HepG2 (cell line): ENCODE results near the gene DDX10. TPM values are rescaled to one million over a fixed set of nuclear protein-coding genes. Genes with fewer than 3 reads are reported as not detected.

Source experiments
- DR1 ChIP-seq: sonication (generic); formaldehyde crosslinking; IDR thresholded peaks from 2 replicates; pipeline ENCODE4 v1.8.0; 2021; ENCODE audit warnings: mild to moderate bottlenecking, missing genetic modification reagents, inconsistent platforms
- HOXA5 ChIP-seq: sonication (generic); formaldehyde crosslinking; IDR thresholded peaks from 2 replicates; pipeline ENCODE4 v1.4.0; 2020; ENCODE audit warnings: missing genetic modification reagents
- NFE2L2 ChIP-seq: fragments of 150-350 bp; IDR thresholded peaks from 2 replicates; pipeline ENCODE4 v1.6.1; 2014; ENCODE audit warnings: low read length
- NKX3-1 ChIP-seq: sonication (generic); formaldehyde crosslinking; IDR thresholded peaks from 2 replicates; pipeline ENCODE4 v1.5.0; 2020; ENCODE audit warnings: missing genetic modification reagents
- RXRB ChIP-seq: IDR thresholded peaks from 2 replicates; pipeline ENCODE4 v1.6.1; 2016; ENCODE audit warnings: borderline replicate concordance, missing genetic modification reagents, missing compliant biosample characterization
- SMARCC2 ChIP-seq: fragments of 450-650 bp; IDR thresholded peaks from 2 replicates; pipeline ENCODE4 v1.6.1; 2017; ENCODE audit warnings: antibody characterized with exemption, mild to moderate bottlenecking
- SMYD3 ChIP-seq: sonication (generic); formaldehyde crosslinking; IDR thresholded peaks from 2 replicates; pipeline ENCODE4 v1.8.1; 2023; ENCODE audit warnings: mild to moderate bottlenecking, missing genetic modification reagents
- THAP8 ChIP-seq: sonication (generic); formaldehyde crosslinking; IDR thresholded peaks from 2 replicates; pipeline ENCODE4 v1.5.1; 2020; ENCODE audit warnings: missing genetic modification reagents, mild to moderate bottlenecking, borderline replicate concordance
- ZNF567 ChIP-seq: sonication (generic); formaldehyde crosslinking; IDR thresholded peaks from 2 replicates; pipeline ENCODE4 v1.8.1; 2023; ENCODE audit warnings: mild to moderate bottlenecking, missing genetic modification reagents, borderline replicate concordance
- ZNF850 ChIP-seq: sonication (generic); formaldehyde crosslinking; conservative IDR thresholded peaks from 2 replicates; pipeline ENCODE4 v1.9.0; 2021; ENCODE audit warnings: mild to moderate bottlenecking, missing genetic modification reagents
- polyA plus RNA-seq, 8 experiments: library from polyadenylated mRNA; depleted of rRNA in 3 of 8; stranded (reverse) in 7 of 8; unstranded in 1 of 8; fragments of >200 nt; fragmentation: Illumina TruSeq in 4 of 8; extraction: Trizol in 4 of 8; gene quantifications; 2 replicates each; pipeline versions ENCODE4 v1.2.1 to v1.2.3, GENCODE V29; 2011 to 2016; ENCODE audit warnings: low read depth in 4 of 8, missing spikeins in 1 of 8, mixed read lengths in 1 of 8; ENCODE audit not compliant: insufficient read depth in 1 of 8
- total RNA-seq, 5 experiments: library from RNA; depleted of rRNA; stranded (reverse); fragments of >200 nt; fragmentation: Illumina TruSeq; extraction: Trizol; gene quantifications; 2 replicates each; pipeline ENCODE4 v1.2.3, GENCODE V29; 2016; ENCODE audit warnings: low read depth in 1 of 5
- TF ChIP-seq, protein P1 (sequence below): sonication (generic); formaldehyde crosslinking; IDR thresholded peaks from 2 replicates; pipeline ENCODE4 v1.5.0; 2020; ENCODE audit warnings: mild to moderate bottlenecking, missing genetic modification reagents, borderline replicate concordance

DDX10 gene
- total and polyA plus RNA-seq, 2 of the 13 experiments (the other 11 are each of a cell fraction or from before 2014, with no cell fraction given), result 17.0 to 32.0 TPM

GRCh38 chr11:108666373-108666772 is 1.5 kb downstream of the DDX10 start (continued):
- TF ChIP-seq SMARCC2 (no peak), HOXA5 (CRISPR knock-in tag) (no peak), THAP8 (CRISPR knock-in tag) (no peak), RXRB (CRISPR knock-in tag) (no peak), ZNF567 (CRISPR knock-in tag) (no peak), DR1 (CRISPR knock-in tag) (no peak), SMYD3 (no peak), NFE2L2 (no peak), ZNF850 (no peak), NKX3-1 (CRISPR knock-in tag) (no peak)
- TF ChIP-seq, protein P1, sequence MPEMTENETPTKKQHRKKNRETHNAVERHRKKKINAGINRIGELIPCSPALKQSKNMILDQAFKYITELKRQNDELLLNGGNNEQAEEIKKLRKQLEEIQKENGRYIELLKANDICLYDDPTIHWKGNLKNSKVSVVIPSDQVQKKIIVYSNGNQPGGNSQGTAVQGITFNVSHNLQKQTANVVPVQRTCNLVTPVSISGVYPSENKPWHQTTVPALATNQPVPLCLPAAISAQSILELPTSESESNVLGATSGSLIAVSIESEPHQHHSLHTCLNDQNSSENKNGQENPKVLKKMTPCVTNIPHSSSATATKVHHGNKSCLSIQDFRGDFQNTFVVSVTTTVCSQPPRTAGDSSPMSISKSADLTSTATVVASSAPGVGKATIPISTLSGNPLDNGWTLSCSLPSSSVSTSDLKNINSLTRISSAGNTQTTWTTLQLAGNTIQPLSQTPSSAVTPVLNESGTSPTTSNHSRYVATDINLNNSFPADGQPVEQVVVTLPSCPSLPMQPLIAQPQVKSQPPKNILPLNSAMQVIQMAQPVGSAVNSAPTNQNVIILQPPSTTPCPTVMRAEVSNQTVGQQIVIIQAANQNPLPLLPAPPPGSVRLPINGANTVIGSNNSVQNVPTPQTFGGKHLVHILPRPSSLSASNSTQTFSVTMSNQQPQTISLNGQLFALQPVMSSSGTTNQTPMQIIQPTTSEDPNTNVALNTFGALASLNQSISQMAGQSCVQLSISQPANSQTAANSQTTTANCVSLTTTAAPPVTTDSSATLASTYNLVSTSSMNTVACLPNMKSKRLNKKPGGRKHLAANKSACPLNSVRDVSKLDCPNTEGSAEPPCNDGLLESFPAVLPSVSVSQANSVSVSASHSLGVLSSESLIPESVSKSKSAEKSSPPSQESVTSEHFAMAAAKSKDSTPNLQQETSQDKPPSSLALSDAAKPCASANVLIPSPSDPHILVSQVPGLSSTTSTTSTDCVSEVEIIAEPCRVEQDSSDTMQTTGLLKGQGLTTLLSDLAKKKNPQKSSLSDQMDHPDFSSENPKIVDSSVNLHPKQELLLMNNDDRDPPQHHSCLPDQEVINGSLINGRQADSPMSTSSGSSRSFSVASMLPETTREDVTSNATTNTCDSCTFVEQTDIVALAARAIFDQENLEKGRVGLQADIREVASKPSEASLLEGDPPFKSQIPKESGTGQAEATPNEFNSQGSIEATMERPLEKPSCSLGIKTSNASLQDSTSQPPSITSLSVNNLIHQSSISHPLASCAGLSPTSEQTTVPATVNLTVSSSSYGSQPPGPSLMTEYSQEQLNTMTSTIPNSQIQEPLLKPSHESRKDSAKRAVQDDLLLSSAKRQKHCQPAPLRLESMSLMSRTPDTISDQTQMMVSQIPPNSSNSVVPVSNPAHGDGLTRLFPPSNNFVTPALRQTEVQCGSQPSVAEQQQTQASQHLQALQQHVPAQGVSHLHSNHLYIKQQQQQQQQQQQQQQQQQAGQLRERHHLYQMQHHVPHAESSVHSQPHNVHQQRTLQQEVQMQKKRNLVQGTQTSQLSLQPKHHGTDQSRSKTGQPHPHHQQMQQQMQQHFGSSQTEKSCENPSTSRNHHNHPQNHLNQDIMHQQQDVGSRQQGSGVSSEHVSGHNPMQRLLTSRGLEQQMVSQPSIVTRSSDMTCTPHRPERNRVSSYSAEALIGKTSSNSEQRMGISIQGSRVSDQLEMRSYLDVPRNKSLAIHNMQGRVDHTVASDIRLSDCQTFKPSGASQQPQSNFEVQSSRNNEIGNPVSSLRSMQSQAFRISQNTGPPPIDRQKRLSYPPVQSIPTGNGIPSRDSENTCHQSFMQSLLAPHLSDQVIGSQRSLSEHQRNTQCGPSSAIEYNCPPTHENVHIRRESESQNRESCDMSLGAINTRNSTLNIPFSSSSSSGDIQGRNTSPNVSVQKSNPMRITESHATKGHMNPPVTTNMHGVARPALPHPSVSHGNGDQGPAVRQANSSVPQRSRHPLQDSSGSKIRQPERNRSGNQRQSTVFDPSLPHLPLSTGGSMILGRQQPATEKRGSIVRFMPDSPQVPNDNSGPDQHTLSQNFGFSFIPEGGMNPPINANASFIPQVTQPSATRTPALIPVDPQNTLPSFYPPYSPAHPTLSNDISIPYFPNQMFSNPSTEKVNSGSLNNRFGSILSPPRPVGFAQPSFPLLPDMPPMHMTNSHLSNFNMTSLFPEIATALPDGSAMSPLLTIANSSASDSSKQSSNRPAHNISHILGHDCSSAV (CRISPR knock-in tag), result no peak
- TF ChIP-seq, all 625 proteins: peak for 0
